ENCODE data around the gene NEDD8. TPM values are rescaled to one million over a fixed set of nuclear protein-coding genes. Genes with fewer than 3 reads are reported as not detected.
"Not testable (repeated sequence)": the region's sequence is repeated elsewhere in the genome, so short reads cannot be mapped to it uniquely, and the experiment has no call there.

NEDD8 gene
- polyA plus RNA-seq, 3 donors from 2014 or later, result 347 to 503 (median 373) TPM

DNA sequence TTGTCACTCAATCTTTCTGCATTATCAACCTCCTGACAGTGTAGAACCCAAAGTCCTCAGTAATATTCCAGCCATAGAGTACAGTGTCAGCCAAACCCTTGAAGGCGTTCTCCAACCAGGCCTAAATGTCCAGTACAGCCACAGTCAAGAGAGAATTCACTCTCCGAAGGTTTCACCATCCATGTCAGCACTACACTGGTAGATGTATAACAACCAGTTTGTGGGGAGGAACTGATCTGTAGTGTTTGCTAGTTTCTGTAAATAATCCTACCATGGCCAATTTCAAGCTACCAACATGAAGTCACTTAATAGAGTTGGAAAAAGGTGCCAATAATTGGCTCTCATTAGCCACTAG is 15.8 kb downstream of the NEDD8 start:
- Mint-ChIP-seq H3K4me3 (peak overlapping the region; percentile 89 to 99 (median 93)), H3K27me3 (ENCODE audit: low read depth in 3 of 3) (peaks cover 8 to 19% (median 14%) of the 10 kb centered on the region in 3 donors), H3K9me3 (no peaks in the 10 kb centered on the region), H3K27ac (peak overlapping the region; percentile 96 to 100 (median 98)), H3K4me1 (peaks cover 47 to 49% of the 10 kb centered on the region in 2 donors), H3K36me3 (peaks cover 4 to 11% (median 8%) of the 10 kb centered on the region in 3 donors)
- DNase-seq, result no peak

DNA sequence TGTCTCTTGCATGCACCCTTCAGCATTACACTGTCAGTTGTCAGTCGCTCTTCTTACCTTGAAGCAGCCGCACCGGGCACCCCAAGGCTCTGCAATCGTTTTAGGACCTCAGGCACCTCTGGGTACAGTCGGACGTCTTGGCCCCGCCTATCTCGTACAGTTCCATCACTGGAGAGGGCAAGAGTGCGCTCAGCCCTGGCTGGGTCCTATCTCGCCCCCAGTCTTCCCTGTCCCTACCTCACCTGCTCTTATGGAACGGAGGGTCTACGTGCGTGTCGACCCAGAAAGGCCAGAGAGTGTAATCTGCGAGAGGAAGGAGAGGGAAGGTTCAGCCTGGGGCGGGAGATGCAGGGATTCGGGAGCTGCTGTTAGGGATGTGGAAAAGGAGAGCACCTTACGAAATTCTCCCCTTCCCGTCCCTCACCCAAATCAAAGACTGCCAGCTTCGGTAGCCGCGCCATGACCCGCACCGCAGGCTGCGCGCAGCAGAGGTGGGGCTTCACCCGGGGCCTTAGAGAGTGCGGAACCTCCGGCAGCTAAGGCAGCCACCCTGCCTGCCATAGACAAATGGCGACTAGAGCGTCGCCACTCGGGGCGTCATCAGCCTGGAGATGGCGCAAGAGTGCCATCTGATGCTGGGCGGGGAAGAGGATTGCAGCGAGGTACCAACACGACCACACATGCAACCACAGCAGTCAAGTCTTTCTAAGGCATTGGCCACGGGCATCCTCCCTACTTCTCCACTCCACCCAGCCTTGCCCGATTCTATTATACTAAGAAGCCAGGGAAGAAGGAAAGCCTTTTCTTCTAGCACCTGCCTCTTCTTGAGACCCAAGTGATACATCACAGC is 16.4 kb downstream of the NEDD8 start, which contains the start of gene MDP1:
Gene MDP1 (minus strand): TSS at position 572 of the 850 bp plus-strand sequence. CDS start 111 bp downstream, at position 461.
- Mint-ChIP-seq H3K4me3 (peak within 1 kb of the TSS; percentile 89 to 99 (median 93)), H3K9me3 (no peaks in the 10 kb centered on the region), H3K4me1 (peaks cover 51% of the 10 kb centered on the region in 2 donors), H3K27ac (peak within 1 kb of the TSS; percentile 96 to 100 (median 98)), H3K36me3 (peaks cover 4 to 11% (median 9%) of the 10 kb centered on the region in 3 donors), H3K27me3 (ENCODE audit: low read depth in 3 of 3) (peaks cover 8 to 21% (median 14%) of the 10 kb centered on the region in 3 donors)
- peak; percentile 84 to 88 (median 87) for DNase-seq

DNA sequence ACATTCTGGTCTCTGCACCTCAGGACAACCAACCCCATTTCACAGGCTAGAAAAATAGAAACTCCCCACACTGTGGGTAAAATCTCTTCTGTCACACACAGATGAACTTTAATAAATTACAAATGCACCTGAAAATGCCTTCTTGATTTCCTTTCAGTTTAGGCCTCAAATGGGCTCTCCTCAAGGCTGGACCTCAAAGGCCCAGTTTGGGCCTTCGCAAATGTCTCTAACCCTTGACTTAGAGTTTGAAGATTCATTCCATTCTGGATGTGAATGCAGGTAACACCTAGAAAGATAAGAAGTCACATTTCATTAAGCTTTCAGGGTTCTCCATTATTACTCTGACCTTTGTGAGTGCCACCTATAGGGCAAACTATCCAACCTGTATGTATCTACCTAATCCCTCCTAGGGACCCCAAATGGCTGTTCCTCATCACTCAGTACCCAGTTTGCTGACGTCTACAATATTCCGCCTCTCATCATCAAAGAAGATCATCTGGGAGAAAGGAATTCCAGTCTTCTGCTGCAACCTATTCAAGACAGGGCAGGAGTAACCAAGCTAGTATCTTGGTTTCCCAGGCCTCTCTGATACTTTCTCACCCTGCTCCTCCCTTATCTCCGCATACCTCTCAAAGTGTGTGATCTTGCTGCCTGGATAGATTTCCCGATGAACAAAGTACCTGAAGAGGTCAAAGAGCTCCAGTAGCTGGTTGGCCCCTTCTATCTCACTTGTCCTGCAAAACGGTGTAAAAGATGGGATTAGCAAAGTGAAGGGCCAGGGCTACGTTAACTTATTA is 18.1 kb downstream of the NEDD8 start:
- H3K4me3 Mint-ChIP-seq, result peak overlapping the region; percentile 91 to 99 (median 93)
- peaks cover 58 to 60% of the 10 kb centered on the region in 2 donors for H3K4me1 Mint-ChIP-seq
- no peaks in the 10 kb centered on the region for H3K9me3 Mint-ChIP-seq
- H3K27ac Mint-ChIP-seq, result peak overlapping the region; percentile 96 to 100 (median 98)
- DNase-seq, result no peak
- H3K36me3 Mint-ChIP-seq, result peaks cover 10 to 23% (median 12%) of the 10 kb centered on the region in 3 donors
- H3K27me3 Mint-ChIP-seq (ENCODE audit: low read depth in 3 of 3), result peaks cover 8 to 23% (median 14%) of the 10 kb centered on the region in 3 donors

DNA sequence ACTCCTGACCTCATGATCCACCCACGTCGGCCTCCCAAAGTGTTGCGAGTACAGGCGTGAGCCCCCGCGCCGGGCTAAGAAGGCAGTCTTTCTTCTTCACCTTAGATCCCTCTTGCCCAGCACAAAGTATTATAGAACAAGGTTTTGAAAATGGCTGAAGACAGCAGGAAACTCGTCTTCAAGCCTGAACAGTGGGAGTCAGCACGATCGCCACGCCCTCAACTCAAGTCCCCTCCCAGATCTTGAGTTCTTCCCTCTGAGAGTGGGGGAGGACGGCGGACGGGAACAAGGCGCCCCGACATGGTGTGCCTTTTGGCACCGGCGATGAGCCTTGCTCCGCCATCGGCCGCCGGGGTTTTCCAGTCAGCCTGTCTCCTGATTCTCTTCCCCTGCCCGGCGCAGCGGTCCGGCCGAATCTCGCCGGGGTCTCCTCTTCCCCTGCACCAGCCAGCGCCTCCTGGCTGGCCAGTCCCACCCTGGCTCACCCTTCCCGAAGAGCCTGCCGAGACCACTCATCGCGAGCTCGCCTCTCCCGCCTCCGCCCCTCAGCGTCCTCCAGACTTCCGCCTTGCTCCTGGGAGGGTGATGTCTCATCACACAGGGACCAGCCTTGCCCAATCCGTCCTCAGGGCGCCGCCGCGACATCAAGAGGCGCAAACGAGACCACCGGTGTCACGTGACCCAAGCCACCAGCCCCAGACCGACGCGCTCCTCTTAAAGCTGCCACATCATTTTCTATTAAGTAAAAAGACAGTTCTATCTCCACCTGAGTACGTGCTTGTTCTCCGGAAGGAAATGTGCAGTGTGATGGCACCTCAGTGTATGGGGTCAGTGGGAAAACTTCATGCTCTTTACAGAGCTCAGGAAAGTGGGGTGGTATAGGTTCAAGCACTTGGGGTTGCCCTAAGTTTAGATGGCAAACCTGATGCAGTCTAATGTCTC is 19.0 kb downstream of the NEDD8 start, which contains the start of gene CHMP4A:
Gene CHMP4A (minus strand): TSS at position 565 of the 942 bp plus-strand sequence. CDS start 49 bp downstream, at position 516.
- Mint-ChIP-seq H3K27ac (peak within 1 kb of the TSS; percentile 96 to 100 (median 98)), H3K36me3 (peaks cover 10 to 23% (median 12%) of the 10 kb centered on the region in 3 donors), H3K4me3 (peak within 1 kb of the TSS; percentile 91 to 99 (median 93)), H3K4me1 (peaks cover 58 to 64% of the 10 kb centered on the region in 2 donors), H3K9me3 (no peaks in the 10 kb centered on the region), H3K27me3 (ENCODE audit: low read depth in 3 of 3) (peaks cover 8 to 25% (median 14%) of the 10 kb centered on the region in 3 donors)
- DNase-seq, result peak; percentile 95 to 96 (median 96)

DNA sequence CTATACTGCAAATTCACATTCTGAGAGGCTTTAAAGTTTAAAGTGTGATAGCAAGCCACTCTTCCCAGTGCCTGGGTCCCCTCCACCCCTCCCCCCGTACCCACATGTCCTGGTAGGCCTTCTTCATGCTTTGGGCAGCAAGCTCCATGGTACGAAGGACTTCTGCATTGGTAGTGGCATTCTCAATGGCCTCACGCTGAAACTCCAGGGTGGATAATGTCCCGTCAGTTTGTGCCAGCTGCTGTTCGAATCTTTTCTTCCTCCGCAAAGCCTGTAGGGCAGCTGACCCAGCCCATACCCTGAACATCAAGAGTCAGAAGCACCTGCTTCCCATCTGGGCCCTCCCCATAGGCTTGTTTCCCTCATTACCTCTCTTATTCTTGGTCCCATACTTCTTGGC is 20.9 kb downstream of the NEDD8 start:
- DNase-seq, result no peak
- H3K9me3 Mint-ChIP-seq, result no peaks in the 10 kb centered on the region
- H3K4me1 Mint-ChIP-seq, result peaks cover 65 to 77% of the 10 kb centered on the region in 2 donors
- peak overlapping the region in 4 of 5 donors; percentile 33 to 95 (median 65) for H3K4me3 Mint-ChIP-seq
- peaks cover 16 to 35% (median 19%) of the 10 kb centered on the region in 3 donors for H3K36me3 Mint-ChIP-seq
- peak overlapping the region; percentile 96 to 100 (median 98) for H3K27ac Mint-ChIP-seq
- peaks cover 8 to 25% (median 14%) of the 10 kb centered on the region in 3 donors for H3K27me3 Mint-ChIP-seq (ENCODE audit: low read depth in 3 of 3)

DNA sequence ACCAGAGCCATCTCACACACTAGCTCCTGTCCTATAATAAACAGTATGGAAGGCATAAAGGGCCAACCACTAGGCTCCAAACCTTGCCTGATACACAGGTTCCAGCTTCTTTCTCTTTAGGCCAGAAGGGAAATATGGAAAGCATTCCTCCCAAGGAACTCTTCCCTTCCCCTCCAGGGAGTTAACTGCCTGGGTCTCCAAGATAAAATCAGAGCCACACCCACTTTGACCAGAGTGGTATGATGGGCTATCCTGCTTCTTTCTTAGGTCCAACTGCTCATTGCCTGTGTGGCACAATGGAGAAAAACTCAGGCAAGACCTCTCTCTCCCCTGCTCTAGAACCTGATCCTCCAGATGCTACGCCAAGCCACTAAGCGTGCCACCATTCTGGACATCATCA is 24.5 kb downstream of the NEDD8 start:
- Mint-ChIP-seq H3K4me3 (no peak overlapping the region), H3K27ac (peak overlapping the region; percentile 86 to 98 (median 92)), H3K36me3 (peaks cover 27 to 54% (median 33%) of the 10 kb centered on the region in 3 donors), H3K9me3 (no peaks in the 10 kb centered on the region), H3K27me3 (ENCODE audit: low read depth in 3 of 3) (peaks cover 1 to 8% (median 3%) of the 10 kb centered on the region in 3 donors), H3K4me1 (peaks cover 39 to 58% of the 10 kb centered on the region in 2 donors)
- DNase-seq, result no peak

DNA sequence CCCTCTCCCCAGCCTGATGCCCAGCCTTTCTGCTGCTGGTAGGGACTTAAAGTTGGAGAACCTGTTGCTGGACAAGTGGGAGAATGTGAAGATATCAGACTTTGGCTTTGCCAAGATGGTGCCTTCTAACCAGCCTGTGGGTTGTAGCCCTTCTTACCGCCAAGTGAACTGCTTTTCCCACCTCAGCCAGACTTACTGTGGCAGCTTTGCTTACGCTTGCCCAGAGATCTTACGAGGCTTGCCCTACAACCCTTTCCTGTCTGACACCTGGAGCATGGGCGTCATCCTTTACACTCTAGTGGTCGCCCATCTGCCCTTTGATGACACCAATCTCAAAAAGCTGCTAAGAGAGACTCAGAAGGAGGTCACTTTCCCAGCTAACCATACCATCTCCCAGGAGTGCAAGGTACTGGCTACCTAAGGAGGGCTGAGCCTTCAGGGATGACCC is 25.0 kb downstream of the NEDD8 start:
- Mint-ChIP-seq H3K4me3 (no peak overlapping the region), H3K4me1 (peaks cover 36 to 57% of the 10 kb centered on the region in 2 donors), H3K36me3 (peaks cover 29 to 59% (median 37%) of the 10 kb centered on the region in 3 donors), H3K27ac (peak overlapping the region; percentile 86 to 98 (median 92)), H3K9me3 (no peaks in the 10 kb centered on the region), H3K27me3 (ENCODE audit: low read depth in 3 of 3) (peaks cover 1 to 5% (median 3%) of the 10 kb centered on the region in 3 donors)
- peak; percentile 38 to 58 (median 55) for DNase-seq

DNA sequence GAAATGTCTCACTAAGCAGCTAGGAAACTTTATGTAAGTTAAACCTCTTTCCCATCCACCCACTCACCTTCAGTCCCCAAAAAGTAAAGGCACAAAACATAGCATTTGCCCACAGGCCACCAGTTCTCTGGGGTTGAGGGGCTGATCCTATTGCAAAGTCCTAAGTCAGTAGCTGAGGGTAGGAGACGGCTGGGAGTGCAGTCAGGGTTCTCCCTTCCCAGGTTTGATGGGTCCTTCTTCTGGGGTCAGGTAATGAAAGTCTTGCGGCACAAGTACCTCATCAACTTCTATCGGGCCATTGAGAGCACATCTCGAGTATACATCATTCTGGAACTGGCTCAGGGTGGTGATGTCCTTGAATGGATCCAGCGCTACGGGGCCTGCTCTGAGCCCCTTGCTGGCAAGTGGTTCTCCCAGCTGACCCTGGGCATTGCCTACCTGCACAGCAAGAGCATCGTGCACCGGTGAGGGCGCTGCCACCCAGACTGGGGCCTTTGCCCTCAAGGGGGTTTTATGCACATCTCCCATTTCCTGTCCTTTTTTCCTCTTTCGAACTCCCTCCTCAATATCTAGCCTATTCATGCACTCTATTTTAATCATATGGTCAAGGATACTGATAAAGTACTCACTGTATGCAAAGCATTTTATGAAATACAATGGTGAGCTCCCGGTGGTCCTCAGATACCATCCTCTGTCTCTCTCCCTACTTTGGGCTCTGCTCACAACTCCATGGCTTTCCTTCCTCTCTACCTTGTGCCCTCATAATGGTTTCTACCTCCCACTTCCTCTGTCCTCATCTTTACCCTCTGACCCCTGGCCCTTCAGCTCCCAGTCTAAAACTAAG is 25.7 kb downstream of the NEDD8 start:
- Mint-ChIP-seq H3K4me1 (peaks cover 29 to 51% of the 10 kb centered on the region in 2 donors), H3K27ac (peak overlapping the region; percentile 86 to 98 (median 92)), H3K36me3 (peaks cover 30 to 61% (median 41%) of the 10 kb centered on the region in 3 donors), H3K9me3 (no peaks in the 10 kb centered on the region), H3K4me3 (no peak overlapping the region), H3K27me3 (ENCODE audit: low read depth in 3 of 3) (peaks cover under 1 to 7% (median 3%) of the 10 kb centered on the region in 3 donors)
- DNase-seq, result no peak

DNA sequence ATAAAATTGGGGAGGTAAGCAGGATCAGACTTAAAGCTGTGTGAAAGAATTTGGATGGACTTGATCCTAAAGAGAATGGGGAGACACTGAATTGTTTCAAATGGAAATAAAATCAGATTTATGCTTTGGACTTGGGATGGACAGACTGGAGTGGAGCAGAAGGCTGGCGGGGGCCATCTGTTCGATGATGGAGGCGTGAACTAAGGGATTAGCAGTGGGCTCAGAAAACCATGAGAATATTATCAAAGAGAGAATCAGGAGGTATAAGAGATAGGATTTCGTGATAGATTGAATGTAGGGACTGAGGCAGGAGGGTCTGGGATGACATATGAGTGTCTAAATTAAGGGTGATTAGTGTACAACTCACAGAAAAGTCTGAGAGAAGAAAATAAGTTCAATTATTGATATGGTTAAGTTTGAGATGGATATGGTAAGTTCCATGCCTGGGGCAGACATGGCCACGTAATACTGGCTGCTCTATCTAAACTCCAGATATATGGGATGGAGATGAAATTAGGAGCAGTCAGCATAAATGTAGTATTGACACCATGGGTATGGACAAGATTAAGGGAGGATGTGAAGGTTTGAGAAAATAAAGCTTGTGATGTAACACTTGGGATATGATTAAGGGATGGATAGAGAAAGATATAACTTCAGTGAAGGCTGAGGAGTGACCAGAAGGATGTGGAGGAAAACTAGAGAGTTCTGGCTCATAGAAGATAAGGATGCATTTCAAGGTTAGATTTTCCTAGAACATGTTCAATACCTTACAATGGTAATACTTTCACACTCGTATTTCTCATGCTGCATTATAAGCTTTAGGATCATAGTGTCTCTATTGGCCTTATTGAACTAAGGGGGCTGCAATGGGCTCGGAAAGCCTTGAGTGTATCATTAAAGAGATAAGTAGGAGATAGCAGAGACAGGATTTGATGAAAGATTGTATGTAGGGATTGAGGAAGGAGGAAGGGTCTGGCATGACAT is 27.7 kb downstream of the NEDD8 start:
- peak overlapping the region in 5 of 6 donors; percentile 9 to 82 (median 15) for H3K27ac Mint-ChIP-seq
- no peak overlapping the region for H3K4me3 Mint-ChIP-seq
- peaks cover 0 to 5% (median 3%) of the 10 kb centered on the region in 3 donors for H3K27me3 Mint-ChIP-seq (ENCODE audit: low read depth in 3 of 3)
- H3K9me3 Mint-ChIP-seq, result no peaks in the 10 kb centered on the region
- peaks cover 26 to 52% (median 37%) of the 10 kb centered on the region in 3 donors for H3K36me3 Mint-ChIP-seq
- no peak for DNase-seq
- peaks cover 25 to 38% of the 10 kb centered on the region in 2 donors for H3K4me1 Mint-ChIP-seq

DNA sequence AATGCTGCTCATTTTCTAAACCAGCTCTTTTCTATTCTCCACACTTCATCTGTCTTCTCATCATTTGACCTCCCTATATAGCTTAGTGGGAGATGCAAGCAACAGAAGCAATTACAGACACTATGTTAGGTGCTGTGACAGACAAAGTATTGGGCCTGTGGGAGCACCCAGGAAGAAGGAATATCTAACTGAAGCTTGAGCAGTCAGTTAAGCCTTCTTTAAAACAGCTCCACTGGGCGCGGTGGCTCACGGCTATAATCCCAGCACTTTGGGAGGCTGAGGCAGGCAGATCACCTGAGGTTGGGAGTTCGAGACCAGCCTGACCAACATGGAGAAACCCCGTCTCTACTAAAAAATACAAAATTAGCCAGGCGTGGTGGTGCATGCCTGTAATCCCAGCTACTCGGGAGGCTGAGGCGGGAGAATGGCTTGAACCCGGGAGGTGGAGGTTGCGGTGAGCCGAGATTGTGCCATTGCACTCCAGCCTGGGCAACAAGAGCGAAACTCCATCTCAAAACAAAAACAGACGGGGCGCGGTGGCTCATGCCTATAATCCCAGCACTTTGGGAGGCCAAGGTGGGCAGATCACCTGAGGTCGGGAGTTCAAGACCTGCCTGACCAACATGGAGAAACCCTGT is 28.8 kb downstream of the NEDD8 start:
- not testable (repeated sequence) for H3K9me3 Mint-ChIP-seq; H3K4me3 Mint-ChIP-seq; H3K27me3 Mint-ChIP-seq (ENCODE audit: low read depth in 3 of 3); DNase-seq
- peak overlapping the region in 3 of 6 donors; percentile 15 to 40 (median 16) for H3K27ac Mint-ChIP-seq
- H3K36me3 Mint-ChIP-seq, result peaks cover 32 to 56% (median 46%) of the 10 kb centered on the region in 3 donors
- peaks cover 32 to 47% of the 10 kb centered on the region in 2 donors for H3K4me1 Mint-ChIP-seq

Data from immature natural killer cell (primary cell).